HG02610 (cell line): ENCODE results near the gene EIPR1.
A peak's percentile ranks its signal among the peaks of the same experiment; 100 is the strongest.

Source experiments
- ATAC-seq: cut with Tn5 transposase; IDR thresholded peaks from one replicate; pipeline ENCODE4 v1.9.1; 2021; ENCODE audit warnings: mild to moderate bottlenecking, moderate library complexity; ENCODE audit not compliant: unreplicated experiment

EIPR1 gene

DNA sequence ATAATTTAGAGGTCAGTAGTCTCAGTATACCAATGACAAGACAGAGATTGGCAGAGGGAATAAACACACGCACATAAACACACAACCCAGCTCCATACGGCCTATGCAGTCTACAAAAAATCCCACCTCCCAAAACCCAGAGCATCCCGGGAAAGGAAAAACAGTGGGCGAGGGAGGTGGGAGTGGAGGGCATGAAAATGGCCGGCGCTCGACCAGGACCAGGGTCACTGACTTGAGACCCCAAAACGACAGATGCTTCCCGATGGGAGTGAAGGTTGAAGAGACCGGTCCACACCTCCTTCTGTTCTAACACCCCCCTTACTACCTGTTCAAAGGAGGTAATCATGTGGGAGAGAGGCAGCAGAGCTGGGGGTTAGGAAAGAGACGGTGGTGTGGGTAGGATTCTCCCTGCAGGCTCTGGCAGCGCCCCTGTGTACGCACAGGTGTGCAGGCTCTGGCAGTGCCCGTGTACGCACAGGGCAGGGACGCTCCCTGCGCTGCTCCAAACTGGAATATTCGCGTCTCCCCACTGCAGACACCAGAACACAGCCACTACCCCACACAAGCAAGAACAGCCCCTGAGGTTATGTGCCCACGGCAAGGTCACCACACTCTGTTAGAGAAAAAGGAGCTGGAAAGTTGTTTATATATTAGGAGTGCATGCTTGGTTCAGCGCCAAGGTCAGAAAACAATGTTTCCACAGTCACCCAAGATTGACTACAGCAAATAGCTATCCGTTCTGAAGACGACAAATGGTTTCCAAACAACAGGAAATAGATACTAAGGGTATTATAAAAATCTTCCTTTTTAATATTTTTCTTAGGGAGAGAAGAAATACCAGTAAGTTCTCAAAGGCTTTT is 67.9 kb downstream of the EIPR1 start:
- no peak for ATAC-seq

DNA sequence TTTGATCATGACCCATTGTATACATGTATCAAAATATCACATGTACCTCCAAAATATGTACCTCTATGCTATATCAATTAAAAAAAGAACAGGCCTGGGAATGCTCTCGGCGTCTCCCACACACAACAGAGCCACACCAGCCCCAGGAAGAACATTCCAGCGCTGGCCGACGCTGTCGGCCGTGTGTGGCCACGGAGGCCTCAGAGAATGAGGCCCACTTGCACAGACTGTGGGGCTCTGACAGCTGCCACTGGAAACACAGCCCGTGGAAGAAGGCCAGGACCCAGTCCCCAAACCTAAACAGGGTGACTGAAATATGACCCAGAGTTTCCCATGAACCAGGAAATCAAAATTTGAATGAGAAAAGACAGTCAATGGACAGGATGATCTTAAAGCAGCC is 69.7 kb downstream of the EIPR1 start:
- ATAC-seq: no peak

DNA sequence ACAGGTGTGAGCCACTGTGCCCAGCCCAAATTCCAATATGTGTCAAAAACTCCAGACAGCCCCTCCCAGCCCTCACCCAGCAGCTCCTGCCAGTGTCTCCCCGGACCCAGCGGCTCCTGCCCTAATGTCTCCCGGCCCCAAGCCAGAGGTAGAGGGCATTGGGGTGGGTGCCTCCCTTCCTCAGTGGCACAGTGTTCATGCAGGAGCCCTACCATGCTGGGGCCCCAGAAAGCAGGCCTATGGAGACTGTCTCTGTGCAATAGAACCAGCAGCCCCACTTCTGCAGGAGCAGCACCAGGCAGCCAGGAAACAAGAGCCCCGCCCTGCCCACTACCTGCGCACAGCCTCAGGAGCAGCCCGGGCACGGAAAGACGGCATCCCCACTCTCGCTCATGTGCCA is 70.4 kb downstream of the EIPR1 start:
- no peak for ATAC-seq

DNA sequence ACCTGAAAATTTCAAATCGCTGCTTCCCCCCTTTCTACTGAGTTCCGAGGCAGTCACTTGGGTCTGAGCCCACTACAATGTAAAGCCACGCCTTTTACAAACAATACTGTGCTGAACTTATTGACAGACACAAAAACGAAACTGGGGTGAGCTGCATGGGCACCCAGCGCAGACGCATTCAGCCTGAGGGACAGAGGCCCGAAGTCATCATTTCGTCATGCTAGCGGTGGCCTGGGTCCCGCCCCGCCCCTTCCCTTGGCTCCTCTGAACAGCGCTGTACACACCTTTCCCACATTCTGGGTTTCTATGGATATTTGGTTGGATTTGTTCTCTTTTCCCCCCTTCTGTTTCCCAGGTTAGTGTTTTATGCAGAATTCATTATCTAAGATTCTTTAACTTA is 71.7 kb downstream of the EIPR1 start:
- no peak for ATAC-seq

DNA sequence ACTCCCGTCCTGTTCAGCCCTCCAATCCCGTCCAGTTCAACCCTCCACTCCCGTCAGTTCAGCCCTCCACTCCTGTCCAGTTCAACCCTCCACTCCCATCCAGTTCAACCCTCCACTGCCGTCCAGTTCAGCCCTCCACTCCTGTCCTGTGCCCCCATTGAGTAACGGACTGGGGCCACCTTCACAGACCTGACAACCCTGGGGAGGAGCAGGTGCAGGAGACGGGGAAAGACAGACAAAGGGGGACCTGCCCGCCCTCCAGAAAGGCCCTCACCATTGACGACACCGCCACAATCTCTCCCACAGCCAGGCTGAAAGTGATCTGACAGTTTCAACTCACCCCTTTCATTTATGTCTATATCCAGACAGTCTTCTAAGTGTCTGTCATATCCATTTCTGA is 72.2 kb downstream of the EIPR1 start:
- no peak for ATAC-seq

DNA sequence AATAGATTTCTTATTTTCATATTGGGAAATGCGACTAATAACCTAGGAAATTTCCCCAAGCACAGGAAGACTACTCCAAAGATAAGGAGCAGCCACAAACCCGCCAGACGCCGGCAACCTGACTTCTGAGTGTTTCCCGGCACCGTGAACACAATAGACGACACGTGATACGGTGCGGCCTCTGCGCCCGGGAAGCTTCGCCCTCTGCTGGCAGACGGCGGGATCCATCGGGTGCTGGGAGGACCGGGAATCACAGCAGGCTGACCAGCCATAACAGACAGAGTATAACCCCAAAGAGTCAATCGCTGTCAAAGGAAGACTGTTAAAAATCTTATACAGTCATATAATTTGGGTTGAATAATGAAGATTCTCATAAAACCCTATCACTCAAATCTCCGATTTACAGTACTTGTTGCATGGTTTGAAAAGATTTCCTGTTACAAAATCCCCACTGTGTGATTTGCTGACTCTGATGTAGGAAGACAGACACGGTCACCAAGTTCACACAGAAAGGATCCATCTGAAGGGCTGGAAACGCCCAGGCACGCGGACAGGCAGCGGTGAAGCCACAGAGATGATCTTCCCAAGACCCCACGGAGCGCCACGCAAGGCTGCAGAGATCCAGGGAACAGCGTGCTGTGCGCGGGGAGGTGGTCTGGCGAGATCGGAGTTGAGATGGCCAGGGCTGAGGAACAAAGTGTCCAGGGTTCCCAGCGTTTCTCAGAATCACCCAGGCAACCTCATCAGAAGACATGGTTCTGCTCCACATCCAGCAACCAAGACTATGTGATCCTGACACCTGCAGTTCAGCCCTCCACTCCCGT is 73.8 kb downstream of the EIPR1 start:
- ATAC-seq: peak; percentile 98

DNA sequence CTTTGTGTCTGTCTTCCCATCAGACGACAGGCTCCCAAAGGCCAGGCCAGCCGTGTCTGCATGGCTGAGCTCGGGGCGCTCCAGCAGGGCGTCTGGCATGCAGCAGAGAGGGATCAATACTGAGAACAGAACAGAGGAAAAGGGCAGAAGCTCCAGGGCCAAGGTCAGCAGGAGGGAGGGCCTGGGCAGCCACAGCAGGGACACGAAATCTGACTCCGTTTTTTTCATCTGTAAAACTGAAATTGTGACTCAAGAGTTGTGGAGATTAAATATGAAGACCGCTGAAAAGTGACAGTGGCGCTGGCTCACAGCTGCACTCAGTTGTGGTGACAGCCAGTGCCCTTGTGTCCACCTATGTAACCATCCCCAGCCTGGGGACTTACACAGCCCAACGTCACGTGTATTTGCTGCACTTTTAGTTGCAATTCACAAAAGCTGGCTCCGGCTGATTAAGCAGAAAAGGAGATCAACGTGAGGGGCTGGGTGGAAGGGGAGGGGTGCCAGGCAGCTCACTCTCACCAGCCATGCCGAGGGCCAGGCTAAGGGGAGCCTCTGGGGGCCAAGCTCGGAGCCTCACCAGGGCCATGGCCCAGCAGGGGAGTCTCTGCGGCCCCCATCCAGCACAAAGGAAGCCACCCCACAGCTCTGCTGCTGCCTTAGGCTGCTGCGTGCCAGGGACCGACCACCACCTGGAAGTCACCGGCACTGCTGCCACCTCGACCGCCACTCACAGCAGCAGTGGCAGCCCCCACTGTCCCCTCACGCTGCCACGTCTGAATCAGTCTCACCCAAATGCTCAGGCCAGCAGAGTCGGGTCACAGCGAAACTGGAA is 74.7 kb downstream of the EIPR1 start:
- ATAC-seq: peak; percentile 14

DNA sequence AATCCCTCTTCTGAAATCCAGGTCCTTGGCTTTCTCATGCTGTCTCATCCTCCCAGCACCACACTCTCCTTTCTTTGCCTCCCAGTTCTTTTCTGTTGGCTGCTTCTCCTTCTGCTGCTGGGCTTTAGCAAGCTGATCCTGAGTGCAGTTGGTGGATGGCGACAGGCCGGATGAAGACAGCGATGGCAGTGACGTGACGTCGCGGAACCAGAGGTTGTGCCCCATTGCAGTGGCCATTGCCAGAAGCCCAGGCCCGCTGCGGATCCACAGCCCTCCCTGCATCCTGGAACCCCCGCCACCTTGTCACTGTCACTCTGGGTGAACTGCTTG is 75.2 kb downstream of the EIPR1 start:
- ATAC-seq: no peak

DNA sequence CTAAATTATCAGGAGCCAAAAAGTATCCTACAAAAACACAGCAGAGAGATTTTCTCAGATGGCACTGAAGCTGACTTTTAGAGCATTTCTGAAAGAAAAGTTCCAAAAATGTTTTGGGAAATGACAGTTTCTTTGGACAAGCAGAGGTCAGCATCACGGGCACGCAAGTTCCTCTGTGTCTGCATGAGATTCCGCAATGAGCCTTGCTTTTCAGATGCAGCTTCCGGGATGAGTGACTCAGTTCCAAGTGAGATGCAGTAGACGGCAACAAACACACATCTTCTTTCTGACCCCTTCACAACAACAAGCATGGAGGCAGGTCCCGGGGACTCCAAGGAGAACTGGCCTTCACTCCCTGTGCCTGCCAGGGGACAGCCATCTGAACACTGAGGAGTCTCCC is 76.6 kb downstream of the EIPR1 start:
- no peak for ATAC-seq

DNA sequence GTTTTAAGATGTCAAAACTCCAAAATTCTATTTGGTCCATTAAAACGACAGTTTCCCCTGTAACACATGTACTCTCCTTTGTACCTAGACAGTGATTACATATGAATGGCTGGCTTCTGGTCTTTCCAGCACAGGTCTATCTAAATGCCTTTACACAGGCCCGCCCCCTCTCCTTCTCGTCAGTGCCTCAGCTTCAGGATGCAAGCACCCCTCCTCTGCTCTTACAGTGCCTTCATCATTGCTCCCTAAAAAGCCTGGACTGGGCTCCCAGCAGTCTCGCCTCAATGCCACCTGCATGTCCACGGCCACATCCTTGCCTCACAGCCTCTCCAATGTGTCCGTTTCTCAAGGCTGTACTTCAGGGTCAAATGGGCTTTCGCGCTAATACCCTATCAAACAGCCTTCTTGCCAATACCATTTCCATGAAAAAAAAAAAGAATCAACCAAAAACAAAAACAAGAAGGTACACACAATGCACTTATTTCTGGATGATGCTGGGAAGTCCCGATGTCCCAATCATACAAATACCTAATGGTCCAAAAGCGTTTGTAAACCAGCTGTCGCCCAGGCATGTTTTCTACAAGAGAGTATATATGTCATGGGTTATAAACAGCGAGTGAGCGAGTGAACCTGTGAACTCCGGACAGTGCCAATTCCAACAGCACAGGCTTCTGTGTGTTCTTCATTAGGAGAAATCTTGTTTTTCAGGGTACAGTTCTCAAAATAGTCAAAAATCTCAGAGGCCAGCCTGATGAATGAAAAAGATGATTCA is 77.2 kb downstream of the EIPR1 start:
- no peak for ATAC-seq

DNA sequence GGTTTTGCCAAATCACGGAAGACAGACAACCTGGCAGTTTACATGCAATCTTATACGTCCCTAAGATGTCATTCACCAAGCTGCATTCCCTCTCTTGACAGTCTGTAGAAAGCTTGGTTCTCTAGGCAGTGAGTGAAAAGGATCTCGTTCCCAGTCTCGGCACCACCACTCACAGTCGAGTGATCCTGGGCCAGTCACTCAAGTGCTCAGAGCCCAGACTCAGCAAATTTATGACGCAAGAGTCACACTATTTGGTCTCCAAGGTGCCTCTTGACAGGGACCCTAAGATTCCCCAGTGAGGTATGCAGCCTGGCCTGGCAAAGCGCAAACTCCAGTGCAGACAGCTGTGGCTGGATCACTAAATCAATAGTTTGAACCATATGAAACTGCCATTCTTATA is 77.9 kb downstream of the EIPR1 start:
- no peak for ATAC-seq

DNA sequence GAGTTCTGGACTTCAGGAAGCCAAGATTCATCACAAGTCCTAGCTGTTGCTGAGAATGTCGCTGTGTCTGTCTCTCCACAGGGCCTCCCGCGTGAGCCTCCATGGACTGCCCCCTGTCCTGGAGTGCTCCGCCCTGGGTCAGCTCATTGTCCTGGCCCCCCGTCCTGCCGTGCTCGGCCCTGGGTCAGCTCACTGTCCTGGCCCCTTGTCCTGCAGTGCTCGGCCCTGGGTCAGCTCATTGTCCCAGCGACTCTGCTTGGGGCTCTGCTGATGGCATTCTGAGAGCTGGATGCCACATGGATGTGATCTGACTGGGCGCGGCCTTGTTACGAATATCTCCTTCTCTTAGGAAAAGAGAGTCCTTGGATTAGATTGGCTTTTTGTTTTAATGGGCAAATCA is 78.5 kb downstream of the EIPR1 start:
- ATAC-seq: no peak

DNA sequence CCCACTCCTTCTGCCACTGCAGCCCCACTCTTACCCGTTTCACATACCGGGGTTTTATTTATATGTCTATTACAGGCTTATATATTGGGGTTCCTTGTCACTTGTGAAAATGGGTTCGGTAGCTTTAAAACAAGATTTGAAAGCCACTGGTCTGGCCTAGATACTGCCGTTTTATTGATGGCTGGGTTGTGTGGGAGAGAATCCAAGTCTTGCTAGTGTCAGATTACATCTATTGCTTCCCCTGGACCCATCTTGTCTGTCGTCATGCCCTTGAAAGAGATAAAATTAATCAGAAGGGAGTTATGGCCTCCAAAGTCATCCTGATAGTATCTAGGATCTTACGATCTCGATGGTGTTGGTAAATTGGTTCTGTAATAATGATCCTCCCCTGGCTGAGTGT is 79.4 kb downstream of the EIPR1 start:
- ATAC-seq: no peak

DNA sequence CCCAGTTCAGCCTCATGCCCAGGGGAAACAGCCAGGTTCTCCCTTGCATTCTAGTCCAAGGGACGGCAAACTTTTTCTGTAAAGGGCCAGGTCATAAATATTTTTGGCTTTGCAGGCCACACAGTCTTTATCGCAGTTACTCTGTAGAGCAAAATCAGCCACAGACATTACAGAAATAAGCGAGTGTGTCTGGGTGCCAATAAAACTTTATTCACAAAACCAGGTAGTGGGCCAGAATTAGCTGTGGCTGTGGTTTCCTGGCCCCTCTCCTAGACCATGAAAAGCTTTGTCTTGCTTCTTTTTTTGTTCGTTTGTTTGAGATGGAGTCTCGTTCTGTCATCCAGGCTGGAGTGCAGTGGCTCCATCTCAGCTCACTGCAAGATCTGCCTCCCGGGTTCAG is 80.1 kb downstream of the EIPR1 start:
- ATAC-seq: no peak

DNA sequence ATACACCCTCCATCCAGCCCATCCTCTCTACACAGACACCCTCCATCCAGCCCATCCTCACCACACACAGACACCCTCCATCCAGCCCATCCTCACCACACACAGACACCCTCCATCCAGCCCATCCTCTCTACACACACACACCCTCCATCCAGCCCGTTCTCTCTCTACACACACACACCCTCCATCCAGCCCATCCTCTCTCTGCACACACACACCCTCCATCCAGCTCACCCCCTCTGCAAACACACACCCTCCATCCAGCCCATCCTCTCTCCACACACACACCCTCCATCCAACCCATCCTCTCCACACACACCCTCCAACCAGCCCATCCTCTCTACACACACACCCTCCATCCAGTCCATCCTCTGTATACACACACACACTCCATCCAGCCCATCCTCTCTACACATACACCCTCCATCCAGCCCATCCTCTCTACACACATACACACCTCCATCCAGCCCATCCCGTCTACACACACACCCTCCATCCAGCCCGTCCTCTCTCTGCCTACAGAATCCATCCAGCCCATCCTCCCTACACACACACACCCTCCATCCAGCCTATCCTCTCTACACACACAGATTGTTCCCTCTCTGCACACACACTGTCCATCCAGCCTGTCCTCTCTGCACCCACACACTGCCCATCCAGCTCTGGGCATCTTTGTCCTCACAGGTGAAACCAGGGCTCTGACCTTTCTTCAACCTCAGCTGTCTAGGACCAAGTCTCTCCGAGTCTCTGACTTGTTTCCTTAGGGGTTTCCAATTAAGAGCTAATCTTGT is 81.2 kb downstream of the EIPR1 start:
- ATAC-seq: no peak

DNA sequence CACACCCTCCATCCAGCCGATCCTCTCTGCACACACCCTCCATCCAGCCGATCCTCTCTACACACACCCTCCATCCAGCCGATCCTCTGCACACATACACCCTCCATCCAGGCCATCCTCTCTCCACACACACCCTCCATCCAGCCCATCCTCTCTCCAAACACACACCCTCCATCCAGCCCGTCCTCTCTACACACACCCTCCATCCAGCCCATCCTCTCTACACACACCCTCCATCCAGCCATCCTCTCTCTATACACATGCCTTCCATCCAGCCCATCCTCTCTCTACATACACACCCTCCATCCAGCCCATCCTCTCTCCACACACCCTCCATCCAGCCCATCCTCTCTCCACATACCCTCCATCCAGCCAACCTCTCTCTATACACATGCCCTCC is 83.1 kb downstream of the EIPR1 start:
- no peak for ATAC-seq

DNA sequence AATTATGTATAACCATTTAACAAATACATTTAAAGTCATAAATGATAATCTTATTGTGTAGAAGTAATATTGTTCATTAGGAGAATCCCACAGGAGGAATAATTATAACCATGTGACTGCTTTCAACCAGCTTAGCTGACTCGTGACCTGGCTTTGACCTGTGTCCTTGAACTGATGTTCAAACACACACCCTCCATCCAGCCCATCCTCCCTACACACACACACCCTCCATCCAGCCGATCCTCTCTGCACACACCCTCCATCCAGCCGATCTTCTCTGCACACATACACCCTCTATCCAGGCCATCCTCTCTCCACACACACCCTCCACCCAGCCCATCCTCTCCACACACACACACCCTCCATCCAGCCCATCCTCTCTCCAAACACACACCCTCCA is 83.5 kb downstream of the EIPR1 start:
- no peak for ATAC-seq

DNA sequence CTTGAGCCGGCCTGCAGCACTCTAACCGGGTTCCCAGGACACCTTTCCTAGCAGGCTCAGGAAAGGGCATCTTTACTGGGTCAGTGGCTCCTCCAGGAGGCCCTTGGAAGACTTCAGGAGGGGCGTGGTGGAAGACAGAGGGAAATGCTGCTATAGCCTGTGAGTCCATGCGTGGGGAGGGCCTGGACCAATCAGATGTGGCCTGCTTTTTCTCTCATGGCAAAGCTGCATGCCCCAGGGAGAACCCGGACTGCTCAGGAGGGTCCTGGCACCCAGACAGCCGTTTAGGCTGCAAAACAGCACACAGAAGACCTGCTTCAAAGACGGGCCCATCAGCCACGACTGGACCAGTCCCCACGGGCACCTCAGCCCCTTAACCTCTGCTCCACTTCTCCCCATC is 84.4 kb downstream of the EIPR1 start:
- ATAC-seq: no peak

DNA sequence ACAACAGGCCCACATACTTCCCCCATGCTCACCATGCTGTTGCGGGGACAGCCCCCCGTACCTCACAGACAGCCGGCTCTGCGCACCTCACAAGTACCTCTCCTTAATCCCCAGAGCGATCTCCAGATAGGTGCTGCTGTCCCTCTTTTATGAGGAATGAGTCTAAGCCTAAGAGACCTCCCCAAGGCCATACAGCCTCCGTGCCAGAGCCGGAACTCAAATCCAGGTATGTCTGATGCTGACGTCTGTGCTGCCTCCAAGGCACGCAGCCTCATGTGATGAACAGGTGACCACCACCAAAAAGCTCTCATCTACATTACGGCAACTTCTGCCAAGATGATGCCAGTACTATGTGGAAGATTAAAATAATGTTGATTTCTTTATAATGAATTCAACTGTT is 85.2 kb downstream of the EIPR1 start:
- no peak for ATAC-seq

DNA sequence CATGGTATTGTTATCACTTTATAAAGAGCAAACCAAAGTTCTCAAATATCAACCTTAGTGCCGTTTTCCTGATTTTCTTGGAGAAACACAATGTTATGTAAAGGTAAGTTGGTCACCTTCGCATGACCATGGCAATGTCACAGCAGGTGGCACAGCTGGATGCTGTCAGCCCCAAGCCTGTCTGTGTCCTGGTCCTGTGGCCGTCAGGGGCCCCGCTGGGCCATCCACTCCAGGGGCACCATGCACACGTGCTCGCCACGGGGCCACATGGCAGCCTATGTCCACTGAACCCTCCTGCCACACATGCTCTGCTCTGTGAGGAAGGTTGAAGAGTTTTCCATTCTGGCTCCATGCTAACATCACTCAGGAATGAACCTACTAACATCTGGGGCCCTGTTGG is 85.9 kb downstream of the EIPR1 start:
- ATAC-seq: no peak
